Activated CD4-positive, alpha-beta T cell treated with anti-CD3 and anti-CD28 coated beads, Interleukin-2, amount 10 ng/mL, durations not matched to agents 7 days and 5 days (primary cell): ENCODE results near the gene KRTAP4-9. TPM values are rescaled to one million over a fixed set of nuclear protein-coding genes. Genes with fewer than 3 reads are reported as not detected.
"Not testable (repeated sequence)": the region's sequence is repeated elsewhere in the genome, so short reads cannot be mapped to it uniquely, and the experiment has no call there.

Experiments used
- CTCF ChIA-PET: fragments of 350-600 bp; sonication (Branson Sonifier 250); formaldehyde crosslinking; loops from one replicate; lab custom pipeline; 2021; ENCODE audit warnings: antibody characterized with exemption; lab: Charles Lee
- POLR2A ChIA-PET: fragments of 350-600 bp; sonication (Branson Sonifier 250); formaldehyde crosslinking; loops from one replicate; lab custom pipeline; 2021; ENCODE audit warnings: antibody characterized with exemption; lab: Charles Lee
- DNase-seq: peaks from one replicate; pipeline ENCODE4 v3.0.0-alpha.2; 2020
- H3K27ac Mint-ChIP-seq: one replicate; pipeline ENCODE4 v1.8.0; 2021; ENCODE audit warnings: mild to moderate bottlenecking, moderate library complexity, mixed read lengths
- H3K27me3 Mint-ChIP-seq: one replicate; pipeline ENCODE4 v1.8.0; 2021; ENCODE audit warnings: mixed read lengths
- H3K36me3 Mint-ChIP-seq: one replicate; pipeline ENCODE4 v1.8.0; 2021; ENCODE audit warnings: low read depth, mixed read lengths
- H3K4me1 Mint-ChIP-seq: one replicate; pipeline ENCODE4 v1.8.0; 2021; ENCODE audit warnings: mixed read lengths
- H3K4me3 Mint-ChIP-seq: one replicate; pipeline ENCODE4 v1.8.0; 2021; ENCODE audit warnings: mild to moderate bottlenecking, moderate library complexity, mixed read lengths
- H3K9me3 Mint-ChIP-seq: one replicate; pipeline ENCODE4 v1.8.0; 2021; ENCODE audit warnings: mixed read lengths
- total RNA-seq, 2 experiments: library from RNA; stranded (reverse); gene quantifications; one replicate each; pipeline ENCODE4 v1.2.3, GENCODE V29; 2021

Gene KRTAP4-9
- total RNA-seq, 2 experiments from 2014 or later = not detected

- CTCF ChIA-PET, DNase-seq, H3K27me3 Mint-ChIP-seq, H3K36me3 Mint-ChIP-seq, H3K27ac Mint-ChIP-seq, POLR2A ChIA-PET, H3K4me3 Mint-ChIP-seq: not testable (repeated sequence)
- H3K9me3 Mint-ChIP-seq = peaks cover 13% of the 10 kb centered on the region
- H3K4me1 Mint-ChIP-seq = peaks cover 40% of the 10 kb centered on the region
Observed at GRCh38 chr17:41123991-41124371, 18.8 kb downstream of the KRTAP4-9 start, which contains the start of gene KRTAP4-12. Gene KRTAP4-12 (minus strand): TSS chr17:41124182. CDS start chr17:41124122, 60 bp downstream.

DNA sequence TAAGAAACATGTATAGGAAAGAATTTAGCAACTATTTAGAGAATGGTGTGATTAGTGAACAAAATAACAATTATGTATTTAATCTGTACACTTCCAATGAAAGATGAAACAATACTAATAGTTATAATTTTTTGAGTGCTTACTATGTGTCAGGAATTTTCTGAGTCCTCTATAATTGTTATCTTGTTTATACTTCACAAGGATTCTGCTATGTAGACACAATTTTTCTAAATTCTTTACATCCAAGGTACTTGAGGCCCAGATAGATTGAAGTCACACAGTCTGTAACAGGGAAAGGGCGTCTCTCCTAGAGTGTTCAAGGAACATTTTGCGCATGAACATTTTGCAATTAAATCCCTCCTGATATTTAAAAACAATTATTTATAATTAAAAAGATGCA lies 19.9 kb downstream of the KRTAP4-9 start:
- Mint-ChIP-seq H3K4me3 (no peak overlapping the region), H3K27me3 (peaks cover 7% of the 10 kb centered on the region), H3K4me1 (peaks cover 36% of the 10 kb centered on the region), H3K9me3 (peaks cover 13% of the 10 kb centered on the region), H3K27ac (no peak overlapping the region), H3K36me3 (peaks cover 2% of the 10 kb centered on the region)
- CTCF ChIA-PET = no interaction called here
- DNase-seq = no peak
- POLR2A ChIA-PET = no interaction called here

- CTCF ChIA-PET = no interaction called here
- Mint-ChIP-seq H3K9me3 (peaks cover 7% of the 10 kb centered on the region), H3K27me3 (peaks cover 7% of the 10 kb centered on the region), H3K27ac (no peak overlapping the region), H3K36me3 (no peaks in the 10 kb centered on the region), H3K4me1 (peaks cover 30% of the 10 kb centered on the region), H3K4me3 (no peak overlapping the region)
- DNase-seq = no peak
- POLR2A ChIA-PET = no interaction called here
Observed at GRCh38 chr17:41126412-41126811, 21.2 kb downstream of the KRTAP4-9 start.

DNA sequence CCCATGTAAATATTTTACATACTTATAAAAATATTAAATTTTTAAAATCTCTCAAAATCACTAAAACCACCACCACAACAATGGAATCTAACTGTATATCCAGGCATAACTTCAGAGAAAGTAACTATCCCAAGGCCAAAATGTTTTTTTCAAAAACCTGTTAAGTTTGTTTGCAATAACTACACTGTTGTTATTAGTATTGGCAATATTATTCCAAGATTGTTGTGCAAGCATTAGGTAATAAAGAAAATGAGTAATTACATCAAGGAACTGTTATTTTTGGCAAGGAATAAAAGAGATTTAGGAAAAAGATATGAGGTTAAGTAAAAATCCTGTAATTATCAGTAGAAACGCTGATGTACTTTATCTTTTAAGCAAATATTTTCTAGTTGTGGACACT lies 22.2 kb downstream of the KRTAP4-9 start:
- peaks cover 2% of the 10 kb centered on the region for H3K9me3 Mint-ChIP-seq
- ChIA-PET CTCF (no interaction called here), POLR2A (no interaction called here)
- no peak overlapping the region for H3K4me3 Mint-ChIP-seq
- H3K27ac Mint-ChIP-seq = no peak overlapping the region
- H3K27me3 Mint-ChIP-seq = peaks cover 7% of the 10 kb centered on the region
- H3K4me1 Mint-ChIP-seq = peaks cover 29% of the 10 kb centered on the region
- DNase-seq = no peak
- H3K36me3 Mint-ChIP-seq = no peaks in the 10 kb centered on the region

GRCh38 chr17:41131979-41132378 lies 26.8 kb downstream of the KRTAP4-9 start:
- no peak for DNase-seq
- Mint-ChIP-seq H3K4me3 (no peak overlapping the region), H3K4me1 (peaks cover 3% of the 10 kb centered on the region), H3K9me3 (no peaks in the 10 kb centered on the region), H3K27ac (no peak overlapping the region), H3K36me3 (no peaks in the 10 kb centered on the region), H3K27me3 (peaks cover 7% of the 10 kb centered on the region)
- POLR2A ChIA-PET = no interaction called here
- CTCF ChIA-PET = no interaction called here

DNA sequence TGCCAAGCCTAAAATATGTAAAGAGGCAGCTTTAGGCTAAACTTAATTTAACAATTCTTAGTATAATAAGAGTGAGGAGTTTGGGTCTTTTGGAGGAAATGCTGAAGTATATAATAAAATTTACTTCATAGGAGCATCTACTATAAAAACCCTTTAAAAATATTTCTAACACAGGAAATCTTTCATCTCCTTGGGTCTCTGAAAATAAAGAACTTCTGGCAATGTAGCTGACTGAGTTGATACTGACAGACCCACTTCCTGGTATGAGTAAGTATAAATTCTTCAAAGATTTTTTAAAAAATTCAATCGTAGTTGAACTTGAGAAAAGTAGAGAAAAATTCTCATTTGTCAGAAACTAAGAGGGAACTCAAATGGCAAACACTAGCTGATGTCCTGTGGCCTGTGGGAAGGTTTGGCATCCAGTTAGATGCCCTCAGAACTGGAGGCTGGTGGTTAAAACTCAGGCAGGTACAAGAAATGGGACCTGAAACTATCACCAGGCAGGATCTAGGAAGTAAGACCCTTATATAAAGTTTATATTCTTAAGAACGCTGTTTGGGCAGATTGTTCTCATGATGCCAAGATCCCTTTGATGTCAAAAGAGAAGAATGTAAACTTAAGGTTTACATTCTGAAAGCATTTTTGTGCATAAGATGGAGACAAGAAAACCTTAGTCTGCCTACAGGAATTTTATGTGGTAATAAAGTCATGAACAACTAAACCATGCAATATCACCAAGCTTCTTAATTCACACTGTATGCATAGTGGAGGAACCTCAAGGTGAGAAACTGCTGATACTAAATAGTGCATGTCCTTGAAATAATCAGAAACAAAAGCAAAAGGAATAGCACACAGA lies 28.9 kb downstream of the KRTAP4-9 start:
- H3K27ac Mint-ChIP-seq = no peak overlapping the region
- H3K4me1 Mint-ChIP-seq = peaks cover 3% of the 10 kb centered on the region
- ChIA-PET POLR2A (no interaction called here), CTCF (no interaction called here)
- no peak overlapping the region for H3K4me3 Mint-ChIP-seq
- no peaks in the 10 kb centered on the region for H3K36me3 Mint-ChIP-seq
- H3K27me3 Mint-ChIP-seq = peaks cover 3% of the 10 kb centered on the region
- H3K9me3 Mint-ChIP-seq = peaks cover 5% of the 10 kb centered on the region
- DNase-seq = no peak

GRCh38 chr17:41139865-41140264 lies 34.7 kb downstream of the KRTAP4-9 start:
- DNase-seq, H3K4me3 Mint-ChIP-seq, H3K27ac Mint-ChIP-seq, H3K4me1 Mint-ChIP-seq, POLR2A ChIA-PET, H3K27me3 Mint-ChIP-seq, H3K36me3 Mint-ChIP-seq, CTCF ChIA-PET: not testable (repeated sequence)
- H3K9me3 Mint-ChIP-seq = peaks cover 22% of the 10 kb centered on the region

GRCh38 chr17:41140360-41141131 lies 35.4 kb downstream of the KRTAP4-9 start, which contains the start of gene KRTAP4-6:
Gene KRTAP4-6 (minus strand): TSS chr17:41140544. CDS start chr17:41140487, 57 bp downstream.
- ChIA-PET CTCF (interaction anchor here (1.0 kb wide), 1 partner anchor 11 kb away, joined by 3 read pairs; no protein-coding TSS in a partner anchor), POLR2A (no interaction called here)
- no peak within 1 kb of the TSS for H3K4me3 Mint-ChIP-seq
- peaks cover 22% of the 10 kb centered on the region for H3K9me3 Mint-ChIP-seq
- H3K4me1 Mint-ChIP-seq = no peaks in the 10 kb centered on the region
- no peak for DNase-seq
- H3K27me3 Mint-ChIP-seq = peaks cover 3% of the 10 kb centered on the region
- no peak within 1 kb of the TSS for H3K27ac Mint-ChIP-seq
- H3K36me3 Mint-ChIP-seq = peaks cover 2% of the 10 kb centered on the region

- Mint-ChIP-seq H3K9me3 (peaks cover 22% of the 10 kb centered on the region), H3K36me3 (peaks cover 2% of the 10 kb centered on the region), H3K4me3 (no peak overlapping the region), H3K27me3 (peaks cover 3% of the 10 kb centered on the region), H3K4me1 (no peaks in the 10 kb centered on the region), H3K27ac (no peak overlapping the region)
- ChIA-PET POLR2A (no interaction called here), CTCF (interaction anchor here (1.0 kb wide), 1 partner anchor 12 kb away, joined by 3 read pairs; no protein-coding TSS in a partner anchor)
- DNase-seq = no peak
Observed at GRCh38 chr17:41141361-41141760, 36.2 kb downstream of the KRTAP4-9 start.

DNA sequence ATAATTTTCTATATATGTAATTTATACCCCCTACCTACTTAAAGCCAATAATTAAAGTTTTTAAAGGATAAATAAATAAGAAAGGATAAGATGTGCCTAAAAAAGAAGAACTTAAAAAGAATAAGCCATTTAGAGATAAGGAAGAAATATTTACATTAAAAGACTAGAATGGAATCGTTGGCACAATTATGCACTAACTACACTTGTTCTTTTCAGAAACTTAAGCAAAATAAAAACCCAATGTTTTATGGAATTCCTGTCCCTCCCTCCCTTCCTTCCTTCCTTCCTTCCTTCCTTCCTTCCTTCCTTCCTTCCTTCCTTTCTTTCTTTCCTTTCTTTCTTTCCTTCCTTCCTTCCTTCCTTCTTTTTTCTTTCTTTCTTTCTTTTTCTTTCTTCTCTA lies 39.7 kb downstream of the KRTAP4-9 start:
- no peaks in the 10 kb centered on the region for H3K27me3 Mint-ChIP-seq
- no peak overlapping the region for H3K4me3 Mint-ChIP-seq
- H3K36me3 Mint-ChIP-seq = no peaks in the 10 kb centered on the region
- H3K9me3 Mint-ChIP-seq = peaks cover 13% of the 10 kb centered on the region
- no peak for DNase-seq
- POLR2A ChIA-PET = no interaction called here
- CTCF ChIA-PET = no interaction called here
- no peaks in the 10 kb centered on the region for H3K4me1 Mint-ChIP-seq
- H3K27ac Mint-ChIP-seq = no peak overlapping the region

DNA sequence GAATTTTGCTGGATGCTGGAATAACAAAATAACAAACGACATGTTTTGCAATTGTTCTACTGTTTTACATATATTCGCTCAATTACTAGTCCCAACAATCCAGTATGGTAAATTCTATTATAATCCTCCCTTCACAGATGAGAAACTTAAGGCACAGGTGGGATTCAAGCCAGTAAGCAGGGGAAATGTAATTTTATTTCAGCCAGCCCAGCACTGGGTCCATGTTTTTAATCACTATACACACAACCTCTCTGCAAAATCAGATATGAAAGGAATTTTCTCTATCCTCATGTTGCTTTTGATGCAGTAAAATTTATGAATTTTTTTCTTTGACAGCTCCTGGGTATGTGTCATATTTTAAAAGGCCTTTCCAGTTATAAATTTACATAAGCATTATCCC lies 40.1 kb downstream of the KRTAP4-9 start:
- Mint-ChIP-seq H3K36me3 (no peaks in the 10 kb centered on the region), H3K4me1 (no peaks in the 10 kb centered on the region), H3K27me3 (no peaks in the 10 kb centered on the region), H3K27ac (no peak overlapping the region), H3K4me3 (no peak overlapping the region), H3K9me3 (peaks cover 13% of the 10 kb centered on the region)
- POLR2A ChIA-PET = no interaction called here
- CTCF ChIA-PET = no interaction called here
- no peak for DNase-seq

DNA sequence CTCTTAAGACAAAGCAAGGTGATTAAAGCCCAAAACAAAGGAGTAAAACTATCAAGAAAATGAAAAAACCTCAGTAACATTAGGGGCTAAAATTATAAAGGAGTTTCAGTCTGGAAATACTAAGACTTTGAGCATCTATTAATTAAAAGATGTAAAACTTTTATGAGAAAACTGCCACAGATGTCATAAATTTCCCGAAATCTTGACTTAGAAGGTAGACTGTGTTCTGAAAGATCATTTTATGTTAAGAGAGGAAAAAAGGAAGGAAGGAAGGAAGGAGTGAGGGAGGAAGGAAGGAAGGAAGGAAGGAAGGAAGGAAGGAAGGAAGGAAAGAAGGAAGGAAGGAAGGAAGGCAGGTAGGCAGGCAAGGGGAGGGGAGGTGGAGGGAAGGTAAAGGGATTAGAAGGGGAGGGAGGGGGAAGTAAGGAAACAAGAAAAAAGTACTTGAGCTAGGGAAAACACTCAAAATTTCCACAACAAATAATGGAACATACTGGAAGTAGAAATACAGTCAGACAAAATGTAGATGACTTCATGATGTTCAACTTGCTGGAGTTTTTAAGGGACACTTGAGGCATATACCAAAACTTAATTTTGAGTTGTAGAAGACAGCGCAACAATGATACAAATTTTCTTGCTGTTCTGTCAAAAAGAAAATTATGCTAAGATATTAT lies 42.5 kb downstream of the KRTAP4-9 start:
- peaks cover 9% of the 10 kb centered on the region for H3K9me3 Mint-ChIP-seq
- POLR2A ChIA-PET = no interaction called here

More for the DNA sequence above, 42.5 kb downstream of the KRTAP4-9 start:
- no peak overlapping the region for H3K4me3 Mint-ChIP-seq
- H3K27me3 Mint-ChIP-seq = no peaks in the 10 kb centered on the region
- H3K27ac Mint-ChIP-seq = no peak overlapping the region
- DNase-seq = no peak
- H3K4me1 Mint-ChIP-seq = no peaks in the 10 kb centered on the region
- H3K36me3 Mint-ChIP-seq = no peaks in the 10 kb centered on the region
- CTCF ChIA-PET = no interaction called here
